RKO (cell line): Measurements from ENCODE around the gene DENND4A.
"Not testable (repeated sequence)": the region's sequence is repeated elsewhere in the genome, so short reads cannot be mapped to it uniquely, and the experiment has no call there.

Source experiments
- DNase-seq: peaks from one replicate; pipeline ENCODE4 v3.0.0-alpha.2; 2016; ENCODE audit warnings: low spot score

The DENND4A gene

GRCh38 chr15:65789105-65789504, 3.0 kb downstream of the DENND4A start:
- no peak for DNase-seq

DNA sequence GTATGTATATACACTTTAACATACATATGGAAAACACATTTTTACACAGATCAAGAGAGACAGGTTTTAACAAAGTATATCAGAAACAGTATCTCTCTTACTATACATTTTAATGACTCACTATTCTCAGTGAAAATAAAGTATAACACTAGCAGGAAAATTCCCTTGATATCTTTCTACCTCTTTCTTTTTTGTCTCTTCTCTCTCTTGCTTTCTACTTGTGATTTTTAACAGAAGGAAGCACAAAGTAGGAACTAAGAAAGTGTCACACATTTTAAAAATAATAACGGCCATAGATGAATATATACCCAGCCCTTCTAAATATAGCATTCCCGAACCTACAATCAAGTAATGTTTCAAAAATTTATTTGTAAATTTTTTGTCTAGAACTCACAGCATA, 4.8 kb downstream of the DENND4A start:
- DNase-seq = no peak

DNA sequence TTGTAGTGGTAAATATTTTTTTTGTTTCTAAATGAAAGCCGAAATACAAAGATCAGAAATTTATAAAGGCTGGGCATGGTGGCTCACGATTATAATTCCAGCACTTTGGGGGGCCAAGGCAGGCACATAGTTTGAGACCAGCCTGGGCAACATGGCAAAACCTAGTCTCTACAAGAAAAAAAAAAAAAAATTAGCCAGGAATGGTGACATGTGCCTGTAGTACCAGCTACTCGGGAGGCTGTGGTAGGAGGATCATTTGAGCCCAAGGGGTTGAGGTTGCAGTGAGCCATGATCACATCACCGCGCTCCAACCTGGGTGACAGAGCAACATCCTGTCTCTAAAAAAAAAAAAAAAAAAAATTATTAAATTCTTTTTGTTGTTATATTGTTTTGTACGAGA, 6.9 kb downstream of the DENND4A start:
- no peak for DNase-seq

GRCh38 chr15:65783872-65784271, 8.2 kb downstream of the DENND4A start:
- DNase-seq = no peak

- no peak for DNase-seq
Observed at GRCh38 chr15:65782096-65782495, 10.0 kb downstream of the DENND4A start.

GRCh38 chr15:65778701-65779100, 13.4 kb downstream of the DENND4A start:
- DNase-seq = not testable (repeated sequence)

DNA sequence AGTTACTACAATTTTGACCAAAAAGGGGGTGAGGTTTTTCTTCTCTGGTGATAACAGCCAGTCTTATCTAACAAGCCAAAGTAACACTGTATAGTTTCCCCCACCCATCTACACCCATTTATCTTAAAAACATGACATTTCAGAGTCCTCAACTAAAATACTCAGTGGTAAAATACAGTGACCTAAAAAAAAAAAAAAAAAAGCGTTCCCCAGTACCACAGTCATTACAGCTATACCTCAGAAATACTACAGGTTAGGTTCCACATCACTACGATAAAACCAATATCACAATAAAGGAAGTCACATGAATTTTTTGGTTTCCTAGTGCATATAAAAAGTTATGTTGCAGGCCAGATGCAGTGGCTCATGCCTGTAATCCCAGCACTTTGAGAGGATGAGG, 13.8 kb downstream of the DENND4A start:
- no peak for DNase-seq

GRCh38 chr15:65777843-65778242, 14.2 kb downstream of the DENND4A start:
- DNase-seq = no peak

GRCh38 chr15:65777053-65777452, 15.0 kb downstream of the DENND4A start:
- DNase-seq = no peak

DNA sequence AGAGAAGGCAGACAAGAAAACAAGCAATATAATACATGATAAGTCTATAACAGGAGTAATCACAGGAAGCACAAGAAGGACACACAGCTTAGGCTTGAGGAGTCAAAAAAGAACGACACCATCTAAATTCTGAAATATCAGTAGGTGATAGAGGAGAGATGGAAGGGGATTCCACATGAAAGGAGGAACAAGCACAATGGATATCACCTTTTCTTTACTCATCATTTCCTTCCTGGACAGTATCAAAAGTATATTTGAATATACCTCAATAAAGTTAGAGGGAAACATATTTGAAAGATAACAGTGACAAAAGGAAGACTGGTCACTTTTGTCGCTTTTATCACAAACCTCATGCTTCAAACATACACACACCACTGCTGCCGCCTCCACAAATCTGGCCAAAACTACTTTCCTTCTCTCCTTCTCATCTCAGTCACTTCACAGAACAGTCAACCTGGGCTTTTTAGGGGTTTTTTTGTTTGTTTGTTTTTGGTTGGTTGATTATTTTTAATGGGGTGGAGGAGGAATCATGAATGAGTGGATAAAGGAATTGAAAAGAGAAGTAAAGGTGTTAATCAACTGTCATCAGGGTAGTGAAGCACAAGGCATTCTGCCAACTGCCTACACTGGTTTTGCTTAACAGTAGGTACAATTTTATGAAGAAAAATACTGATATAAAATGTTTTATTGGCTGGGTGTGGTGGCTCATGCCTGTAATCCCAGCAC, 18.5 kb downstream of the DENND4A start:
- no peak for DNase-seq

DNA sequence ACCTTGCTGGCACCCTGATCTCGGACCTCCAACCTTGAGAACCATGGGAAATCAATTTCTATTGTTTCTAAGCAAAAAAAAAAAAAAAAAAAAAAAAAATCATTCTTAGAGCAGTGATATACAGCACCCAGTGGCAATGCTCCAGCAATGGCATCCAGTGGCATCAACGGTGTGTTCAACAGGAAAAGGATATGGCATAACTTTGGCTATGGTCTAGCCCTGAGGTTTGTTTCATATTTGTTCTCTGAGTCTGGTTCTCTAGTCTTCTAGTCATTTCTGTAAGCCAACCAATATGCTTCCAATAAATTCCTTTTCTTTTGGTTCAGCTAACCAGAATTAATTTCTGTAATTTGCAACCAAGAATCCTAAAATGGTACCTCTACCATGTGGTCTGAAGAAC, 19.2 kb downstream of the DENND4A start:
- DNase-seq = no peak

DNA sequence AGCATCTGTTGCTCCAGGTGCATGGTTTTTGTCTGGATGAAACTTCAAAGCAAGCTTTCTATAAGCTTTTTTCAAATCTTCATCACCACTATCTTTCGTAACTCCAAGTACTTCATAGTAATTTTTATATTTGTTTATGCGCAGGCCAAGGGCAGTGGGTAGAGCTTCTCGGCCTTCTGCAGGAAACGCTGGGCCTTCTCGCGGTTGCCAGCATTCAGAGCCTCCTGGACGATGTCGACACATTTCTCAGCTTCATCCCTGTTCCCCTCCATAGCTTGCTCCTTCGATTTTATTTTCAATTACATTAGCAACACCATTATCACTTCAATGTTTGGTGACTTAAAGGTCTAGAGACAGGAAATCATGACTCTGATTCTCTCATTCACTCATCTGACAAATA, 20.2 kb downstream of the DENND4A start:
- no peak for DNase-seq

DNA sequence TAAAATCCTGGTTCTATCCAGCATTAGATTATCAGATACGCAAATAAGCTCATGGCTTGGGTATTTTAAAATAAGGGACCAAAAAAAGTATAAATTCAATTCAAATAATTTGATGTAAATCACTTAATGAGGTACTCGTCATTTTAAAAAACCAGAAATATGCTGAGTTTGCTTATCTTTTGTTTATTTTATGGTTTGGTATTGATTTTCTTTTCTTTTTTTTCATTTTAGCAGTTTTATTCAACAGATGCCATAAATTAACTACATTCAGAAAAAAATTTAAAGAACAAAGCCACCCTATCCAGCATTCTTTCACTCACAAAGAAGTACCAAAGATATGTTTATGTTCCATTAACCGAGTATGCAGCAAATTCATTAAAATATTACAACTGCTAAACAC, 22.6 kb downstream of the DENND4A start:
- DNase-seq = no peak

DNA sequence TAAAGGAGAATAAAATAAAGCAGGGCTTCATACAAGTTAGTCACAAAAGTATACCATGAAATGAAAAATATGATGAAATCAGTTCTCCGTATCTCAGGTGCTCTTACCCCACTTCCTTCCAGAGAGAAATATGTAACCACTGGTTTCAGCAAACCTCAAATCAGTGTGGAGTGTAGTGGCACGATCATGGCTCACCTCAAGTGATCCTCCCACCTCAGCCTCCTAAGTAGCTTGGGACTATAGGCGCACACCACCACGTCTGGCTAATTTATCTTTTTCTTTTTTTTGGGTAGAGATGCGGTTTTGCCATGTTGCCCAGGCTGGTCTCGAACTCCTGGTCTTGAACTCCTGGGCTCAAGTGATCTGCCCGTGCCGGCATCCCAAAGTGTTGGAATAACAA, 24.2 kb downstream of the DENND4A start:
- no peak for DNase-seq

DNA sequence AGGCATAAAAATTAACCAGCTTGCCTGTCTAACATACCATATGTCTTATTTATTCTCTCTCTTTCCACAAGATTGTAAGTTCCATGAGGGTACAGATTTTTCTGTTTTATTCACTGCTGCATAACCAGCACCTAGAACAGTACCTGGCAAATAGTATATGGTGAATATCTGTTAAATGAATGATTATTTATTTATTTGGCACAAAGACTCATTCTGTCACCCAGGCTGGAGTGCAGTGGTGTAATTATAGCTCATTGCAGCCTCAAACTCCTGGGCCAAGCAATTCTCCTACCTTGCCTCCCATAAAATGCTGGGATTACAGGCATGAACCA, 24.9 kb downstream of the DENND4A start:
- DNase-seq = no peak

DNA sequence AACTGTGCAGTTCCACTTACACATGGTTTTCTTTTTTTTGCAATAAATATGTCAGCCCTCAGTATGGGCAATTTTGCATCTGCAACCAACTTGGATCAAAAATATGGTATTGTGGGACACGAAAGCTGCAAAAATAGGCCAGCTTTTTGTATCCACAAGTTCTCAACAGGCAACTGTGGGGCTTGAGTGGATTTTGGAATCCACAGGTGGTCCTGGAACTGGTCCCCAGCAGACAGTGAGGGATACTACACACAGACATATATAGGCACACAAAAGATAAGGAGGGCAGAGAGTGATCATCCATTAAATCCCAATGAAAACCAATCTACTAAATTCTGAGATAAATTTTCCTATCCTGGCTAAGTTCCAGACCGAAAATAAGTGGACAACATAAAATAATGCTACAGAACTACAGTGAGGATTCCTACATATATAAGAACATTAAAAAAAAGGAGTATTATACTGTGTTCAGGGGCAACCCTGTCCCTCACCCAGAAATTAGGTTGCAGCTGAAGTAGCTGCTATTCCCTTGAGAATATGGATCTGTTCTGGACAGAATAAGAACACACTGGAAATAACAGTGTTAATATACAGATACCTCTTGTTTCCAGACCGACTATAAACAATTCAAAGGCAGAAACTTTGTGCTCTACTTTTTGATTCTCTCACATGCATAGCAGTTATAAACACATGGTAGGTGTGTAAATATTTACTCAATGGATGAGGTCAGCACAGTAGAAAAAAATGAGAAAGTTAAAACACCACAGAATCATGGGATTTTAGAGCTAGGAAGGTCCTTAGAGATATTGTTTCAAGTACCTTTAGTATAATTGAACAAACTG, 25.4 kb downstream of the DENND4A start:
- no peak for DNase-seq

DNA sequence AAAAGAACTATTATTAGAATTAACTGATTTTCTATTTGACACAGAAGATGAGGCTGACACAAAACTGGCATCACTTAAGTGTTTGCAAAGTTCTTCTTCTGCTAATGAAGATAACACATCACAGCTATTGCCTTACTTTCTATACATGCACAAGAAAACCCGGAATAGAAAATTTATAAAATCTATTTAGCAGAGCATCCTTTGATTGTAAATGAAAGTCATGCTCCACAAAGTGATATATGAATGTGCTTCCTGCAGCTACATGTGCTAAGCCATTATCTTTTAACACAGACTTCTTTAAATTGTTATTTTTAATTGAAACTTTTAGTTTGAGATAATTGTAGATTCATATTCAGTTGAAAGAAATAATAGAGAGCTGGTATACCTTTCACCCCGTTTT, 27.0 kb downstream of the DENND4A start:
- no peak for DNase-seq

- DNase-seq = no peak
Observed at GRCh38 chr15:65762914-65763787, 28.9 kb downstream of the DENND4A start.

DNA sequence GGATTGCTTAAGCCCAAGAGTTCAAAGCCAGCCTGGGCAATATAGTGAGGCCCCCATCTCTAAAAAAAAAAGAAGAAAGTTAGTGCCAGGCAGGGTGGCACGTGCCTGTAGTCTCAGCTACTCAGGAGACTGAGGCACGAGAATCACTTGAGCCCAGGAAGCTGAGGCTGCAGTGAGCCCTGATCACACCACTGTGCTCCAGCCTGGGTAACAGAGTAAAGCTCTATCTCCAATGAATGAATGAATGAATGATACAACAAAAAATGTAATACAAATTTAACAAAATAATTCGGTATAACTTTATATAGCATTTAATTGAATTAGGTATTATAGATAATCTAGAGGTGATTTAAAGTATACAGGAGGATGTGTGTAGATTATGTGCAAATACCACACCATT, 29.7 kb downstream of the DENND4A start:
- no peak for DNase-seq

GRCh38 chr15:65761210-65761926, 30.7 kb downstream of the DENND4A start:
- DNase-seq = no peak

DNA sequence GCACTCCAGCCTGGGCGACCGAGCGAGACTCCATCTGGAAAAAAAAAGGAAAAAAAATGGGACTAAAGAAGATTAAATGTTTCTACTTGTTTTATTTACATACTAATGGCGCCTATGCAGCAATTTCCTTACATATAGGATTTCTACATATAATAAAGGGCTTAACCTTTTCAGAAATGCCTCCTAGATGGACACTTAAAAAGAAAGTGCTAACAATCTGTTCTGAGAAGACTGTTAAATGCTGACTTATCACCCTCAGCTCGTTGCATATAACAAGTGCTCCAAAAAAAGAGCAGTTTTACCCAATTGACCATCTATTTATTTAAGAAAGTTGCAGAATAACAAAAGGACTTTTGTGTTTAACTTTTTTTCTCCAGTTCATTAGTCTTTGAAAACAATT, 32.7 kb downstream of the DENND4A start:
- DNase-seq = no peak

- DNase-seq = no peak
Observed at GRCh38 chr15:65758242-65758641, 33.9 kb downstream of the DENND4A start.
